Measurements from ENCODE around the gene TMPRSS9. TPM values are rescaled to one million over a fixed set of nuclear protein-coding genes. Genes with fewer than 3 reads are reported as not detected.
"Not testable (repeated sequence)": the region's sequence is repeated elsewhere in the genome, so short reads cannot be mapped to it uniquely, and the experiment has no call there.

The TMPRSS9 gene
- polyA plus RNA-seq, 3 donors: 0.12 to 0.30 TPM; not detected in 1

- H3K27me3 ChIP-seq (ENCODE audit: control insufficient read depth in 2 of 2, insufficient read depth in 2 of 2, low read length in 2 of 2): no peaks in the 10 kb centered on the region
- peak overlapping the region in 2 of 3 experiments; percentile 83 to 85 for H3K4me3 ChIP-seq (replicated peaks in 1 of 3; ENCODE audit: low read depth in 2 of 3, low read length in 3 of 3)
- no peaks in the 10 kb centered on the region for H3K79me2 ChIP-seq (ENCODE audit: insufficient read depth, low read length)
- peak overlapping the region; percentile 83 for H3K4me2 ChIP-seq (replicated peaks; ENCODE audit: extremely low read depth, low read length, poor library complexity, severe bottlenecking)
- H2AFZ ChIP-seq (ENCODE audit: insufficient read depth, low read depth, low read length, poor library complexity, severe bottlenecking): peak overlapping the region; percentile 89
- Mint-ChIP-seq H3K4me1 (peaks cover 25% of the 10 kb centered on the region), H3K9me3 (peaks cover 0 to 2% (median 0%) of the 10 kb centered on the region in 7 donors), H3K27me3 (ENCODE audit: low read depth in 3 of 3) (peaks cover 2 to 9% (median 2%) of the 10 kb centered on the region in 3 donors), H3K27ac (no peak overlapping the region), H3K36me3 (no peaks in the 10 kb centered on the region), H3K4me3 (peak overlapping the region; percentile 90 to 97)
- no peak for TF ChIP-seq CTCF (IDR thresholded peaks at IDR 0.05)
- intact Hi-C loops (cut with micrococcal nuclease): loop anchor here in 1 of 2 donors (10.0 kb wide), 1 partner anchor 282 kb away; the partner anchor contains the start of gene SLC39A3
- no peak overlapping the region for H3K27ac ChIP-seq (ENCODE audit: low read depth in 1 of 2, low read length in 2 of 2)
- no peak overlapping the region for H3K9ac ChIP-seq (ENCODE audit: insufficient read depth, low read length, poor library complexity, severe bottlenecking)
- H3K4me1 ChIP-seq (ENCODE audit: control insufficient read depth in 1 of 2, insufficient read depth in 2 of 2, low read length in 2 of 2): peaks cover 19 to 23% of the 10 kb centered on the region in 2 donors
- no peaks in the 10 kb centered on the region for H3K9me3 ChIP-seq (replicated peaks in 1 of 2; ENCODE audit: control insufficient read depth in 1 of 2, insufficient read depth in 1 of 2, low read length in 2 of 2)
- no peak for DNase-seq
- H4K20me1 ChIP-seq (ENCODE audit: insufficient read depth, low read length): no peaks in the 10 kb centered on the region
- H3K36me3 ChIP-seq (replicated peaks in 1 of 2; ENCODE audit: control insufficient read depth in 1 of 2, insufficient read depth in 2 of 2, low read length in 2 of 2): no peaks in the 10 kb centered on the region
- WGBS (ENCODE audit: insufficient coverage): 76% methylated on average over 25 of the region's 46 CpGs
Observed at GRCh38 chr19:2462635-2463421, 102.8 kb downstream of the TMPRSS9 start.

GRCh38 chr19:2463694-2464093 is 103.6 kb downstream of the TMPRSS9 start:
- intact Hi-C loops (cut with micrococcal nuclease): loop anchor here in 1 of 2 donors (10.0 kb wide), 1 partner anchor 281 kb away; the partner anchor contains the start of gene SLC39A3
- not testable (repeated sequence) for H3K27me3 Mint-ChIP-seq (ENCODE audit: low read depth in 3 of 3); H3K36me3 ChIP-seq (replicated peaks in 1 of 2; ENCODE audit: control insufficient read depth in 1 of 2, insufficient read depth in 2 of 2, low read length in 2 of 2); H3K9me3 ChIP-seq (replicated peaks in 1 of 2; ENCODE audit: control insufficient read depth in 1 of 2, insufficient read depth in 1 of 2, low read length in 2 of 2); H3K4me3 ChIP-seq (replicated peaks in 1 of 3; ENCODE audit: low read depth in 2 of 3, low read length in 3 of 3); H3K27ac Mint-ChIP-seq; H3K9me3 Mint-ChIP-seq; H3K4me3 Mint-ChIP-seq; H3K36me3 Mint-ChIP-seq; H3K79me2 ChIP-seq (ENCODE audit: insufficient read depth, low read length); H3K4me2 ChIP-seq (replicated peaks; ENCODE audit: extremely low read depth, low read length, poor library complexity, severe bottlenecking); H2AFZ ChIP-seq (ENCODE audit: insufficient read depth, low read depth, low read length, poor library complexity, severe bottlenecking); H3K27me3 ChIP-seq (ENCODE audit: control insufficient read depth in 2 of 2, insufficient read depth in 2 of 2, low read length in 2 of 2); H3K9ac ChIP-seq (ENCODE audit: insufficient read depth, low read length, poor library complexity, severe bottlenecking); H3K27ac ChIP-seq (ENCODE audit: low read depth in 1 of 2, low read length in 2 of 2); H4K20me1 ChIP-seq (ENCODE audit: insufficient read depth, low read length); DNase-seq
- H3K4me1 Mint-ChIP-seq: peaks cover 25% of the 10 kb centered on the region
- WGBS (ENCODE audit: insufficient coverage): no CpG with 5 or more reads among the region's 5 CpGs
- peaks cover 19 to 23% of the 10 kb centered on the region in 2 donors for H3K4me1 ChIP-seq (ENCODE audit: control insufficient read depth in 1 of 2, insufficient read depth in 2 of 2, low read length in 2 of 2)
